GM12878 (cell line): Measurements from ENCODE around the gene GRIK4. TPM values are rescaled to one million over a fixed set of nuclear protein-coding genes. Genes with fewer than 3 reads are reported as not detected.

ENCODE experiments used
- ATAC-seq: fragments of 200-7000 bp; cut with Tn5 transposase; 3 replicates; pipeline ENCODE4 v1.9.1; 2020; ENCODE audit warnings: mild to moderate bottlenecking, moderate library complexity
- BruUV-seq: library from RNA; stranded (reverse); fragments of 400-500 nt; replicated peaks from 2 replicates; lab custom pipeline; 2021; lab: Mats Ljungman, UMichigan
- CTCF ChIA-PET: fragments of 300-600 bp; sonication (Branson Sonifier 250); formaldehyde crosslinking; extraction: SDS; loops from one replicate; lab custom pipeline; 2021; ENCODE audit warnings: inconsistent platforms; lab: Yijun Ruan, JAX
- POLR2A ChIA-PET: fragments of 350-600 bp; formaldehyde crosslinking; extraction: SDS; loops from one replicate; lab custom pipeline; 2021; ENCODE audit warnings: inconsistent platforms; lab: Charles Lee
- RAD21 ChIA-PET: fragments of 300-600 bp; sonication (Branson Sonifier 250); formaldehyde crosslinking; loops from one replicate; lab custom pipeline; 2023; ENCODE audit warnings: antibody characterized with exemption; ENCODE audit not compliant: unreplicated experiment; lab: Charles Lee
- SMC1A ChIA-PET: fragments of 300-600 bp; sonication (Branson Sonifier 250); formaldehyde crosslinking; loops from one replicate; lab custom pipeline; 2023; ENCODE audit not compliant: unreplicated experiment, uncharacterized antibody; lab: Charles Lee
- DNase-seq: peaks from one replicate; pipeline ENCODE4 v3.0.0-alpha.2; 2011; ENCODE audit warnings: low read depth, low spot score
- FAIRE-seq: peaks from 3 replicates; lab custom pipeline; 2011; peaks lifted over from hg19 to GRCh38; lab: Jason Lieb, UNC
- H2AFZ ChIP-seq: 2 replicates; pipeline ENCODE4 v1.6.0; 2011; ENCODE audit warnings: low read depth, low read length, control low read depth; ENCODE audit not compliant: control insufficient read depth
- H3K27ac ChIP-seq: 2 replicates; pipeline ENCODE4 v1.5.1; 2011; ENCODE audit warnings: control low read depth; ENCODE audit not compliant: control insufficient read depth, insufficient read depth
- H3K27me3 ChIP-seq, 2 experiments: replicated peaks in 1 of 2; 2 replicates each; pipeline versions ENCODE4 v1.6.0 to v1.6.1; 2011; ENCODE audit warnings: low read length in 1 of 2; ENCODE audit not compliant: control insufficient read depth in 2 of 2, insufficient read depth in 2 of 2
- H3K36me3 ChIP-seq, 2 experiments: 2 replicates each; pipeline ENCODE4 v1.5.1; 2011; ENCODE audit warnings: low read length in 1 of 2; ENCODE audit not compliant: control insufficient read depth in 2 of 2, insufficient read depth in 2 of 2
- H3K4me1 ChIP-seq: 2 replicates; pipeline ENCODE4 v1.6.1; 2011; ENCODE audit warnings: mild to moderate bottlenecking, low read length, moderate library complexity, mixed read lengths; ENCODE audit not compliant: control insufficient read depth, insufficient read depth
- H3K4me2 ChIP-seq: 2 replicates; pipeline ENCODE4 v1.6.0; 2011; ENCODE audit warnings: control low read depth; ENCODE audit not compliant: control insufficient read depth, insufficient read depth
- H3K4me3 ChIP-seq: fragments of 200-600 bp; sonication (generic); 2 replicates; pipeline ENCODE4 v1.5.1; 2016
- H3K79me2 ChIP-seq: 2 replicates; pipeline ENCODE4 v1.6.0; 2011; ENCODE audit warnings: low read length; ENCODE audit not compliant: control insufficient read depth, insufficient read depth
- H3K9ac ChIP-seq: 2 replicates; pipeline ENCODE4 v1.8.0; 2011; ENCODE audit warnings: low read length, control low read depth, mixed read lengths; ENCODE audit not compliant: control insufficient read depth, insufficient read depth
- H3K9me3 ChIP-seq: replicated peaks from 3 replicates; pipeline ENCODE4 v1.5.1; 2011; ENCODE audit warnings: mild to moderate bottlenecking, low read length; ENCODE audit not compliant: control insufficient read depth, insufficient read depth
- H4K20me1 ChIP-seq: 2 replicates; pipeline ENCODE4 v1.6.0; 2011; ENCODE audit not compliant: control insufficient read depth, insufficient read depth
- BCLAF1 ChIP-seq: fragments of 450-650 bp; IDR thresholded peaks from 2 replicates; pipeline ENCODE4 v1.6.1; 2017; ENCODE audit warnings: antibody characterized with exemption, mild to moderate bottlenecking, moderate library complexity
- BMI1 ChIP-seq: fragments of 450-650 bp; IDR thresholded peaks from 2 replicates; pipeline ENCODE4 v1.6.1; 2016; ENCODE audit warnings: mild to moderate bottlenecking, moderate library complexity, borderline replicate concordance
- CEBPZ ChIP-seq: fragments of 150-350 bp; IDR thresholded peaks from 2 replicates; pipeline ENCODE4 v1.6.1; 2016; ENCODE audit warnings: low read depth, low read length
- FOS ChIP-seq: IDR thresholded peaks from 3 replicates; pipeline ENCODE4 v1.6.1; 2011; ENCODE audit warnings: borderline replicate concordance; ENCODE audit not compliant: insufficient read length; ENCODE audit errors: extremely low read depth
- HCFC1 ChIP-seq: fragments of 150-350 bp; IDR thresholded peaks from 2 replicates; pipeline ENCODE4 v1.6.1; 2014; ENCODE audit warnings: low read length
- HSF1 ChIP-seq: fragments of 150-350 bp; IDR thresholded peaks from 2 replicates; pipeline ENCODE4 v1.6.1; 2014; ENCODE audit warnings: mild to moderate bottlenecking, low read depth, low read length
- KDM1A ChIP-seq: fragments of 200-600 bp; sonication (generic); IDR thresholded peaks from 2 replicates; pipeline ENCODE4 v1.6.1; 2016; ENCODE audit warnings: borderline replicate concordance
- MTA2 ChIP-seq: fragments of 450-650 bp; IDR thresholded peaks from 2 replicates; pipeline ENCODE4 v1.6.1; 2016; ENCODE audit warnings: low read depth, mild to moderate bottlenecking, moderate library complexity
- NR2C1 ChIP-seq: fragments of 450-650 bp; IDR thresholded peaks from 2 replicates; pipeline ENCODE4 v1.6.1; 2017; ENCODE audit warnings: antibody characterized with exemption, mild to moderate bottlenecking, moderate library complexity
- PBX3 ChIP-seq: IDR thresholded peaks from 2 replicates; pipeline ENCODE4 v1.6.1; 2011; ENCODE audit warnings: mild to moderate bottlenecking, low read depth, low read length, moderate library complexity; ENCODE audit not compliant: insufficient replicate concordance
- PKNOX1 ChIP-seq: fragments of 450-650 bp; IDR thresholded peaks from 2 replicates; pipeline ENCODE4 v1.6.1; 2016; ENCODE audit warnings: mild to moderate bottlenecking
- POLR2A ChIP-seq: IDR thresholded peaks from 2 replicates; pipeline ENCODE4 v1.6.1; 2011; ENCODE audit warnings: low read depth, mild to moderate bottlenecking, low read length
- RELA ChIP-seq: fragments of 450-650 bp; IDR thresholded peaks from 2 replicates; pipeline ENCODE4 v1.8.0; 2014; ENCODE audit warnings: borderline replicate concordance; ENCODE audit not compliant: partially characterized antibody
- TBL1XR1 ChIP-seq: IDR thresholded peaks from 2 replicates; pipeline ENCODE4 v1.6.1; 2012; ENCODE audit warnings: low read depth, low read length, improper control_type of control experiment
- WRNIP1 ChIP-seq: IDR thresholded peaks from 2 replicates; pipeline ENCODE4 v1.6.1; 2011; ENCODE audit warnings: low read depth, low read length, improper control_type of control experiment, borderline replicate concordance
- WGBS: methylation state at CpG from one replicate; pipeline ENCODE4 v1.1.6; 2016; ENCODE audit warnings: low lambda C conversion rate; ENCODE audit not compliant: insufficient replicate concordance, insufficient coverage; ENCODE audit errors: missing lambda C conversion rate; 5-methylcytosine and 5-hydroxymethylcytosine counted together
- in situ Hi-C: fragments of 300-500 bp; cut with MboI; formaldehyde crosslinking; loops from 9 replicates; pipeline ENCODE4 v1.14.3; 2018; ENCODE audit warnings: mixed read lengths
- intact Hi-C: fragments of 100-400 bp; cut with micrococcal nuclease; formaldehyde crosslinking; loops from one replicate; pipeline ENCODE4 v1.14.2; 2022; ENCODE audit not compliant: unreplicated experiment
- polyA plus RNA-seq, 11 experiments: library from polyadenylated mRNA; depleted of rRNA in 4 of 11; unstranded in 6 of 11; stranded (reverse) in 5 of 11; fragments of >200 nt; fragmentation: Nextera tagmentation in 4 of 11; fragmentation: Illumina TruSeq in 1 of 11; extraction: Ambion mirVana in 4 of 11; extraction: Trizol in 1 of 11; gene quantifications; 1 replicate in 1 of 11; 2 replicates in 10 of 11; pipeline versions ENCODE4 v1.2.1 to v1.2.3, GENCODE V29; 2011 to 2016; ENCODE audit warnings: inconsistent platforms in 2 of 11, missing spikeins in 2 of 11, low read depth in 1 of 11
- total RNA-seq, 4 experiments: library from RNA; depleted of rRNA in 3 of 4; stranded (reverse); fragments of >200 nt in 3 of 4; fragmentation: Illumina TruSeq in 1 of 4; extraction: Trizol in 1 of 4; gene quantifications; 2 replicates each; pipeline versions ENCODE4 v1.2.1 to v1.2.3, GENCODE V29; 2013 to 2021

The GRIK4 gene
- total and polyA plus RNA-seq, 10 of the 15 experiments (the other 5 are each of a cell fraction or from before 2014, with no cell fraction given) = 0.33 to 3.6 (median 0.72) TPM

- RAD21 ChIA-PET = interaction anchor here (0.7 to 2.5 kb wide), 5 partner anchors 8 to 120 kb away, joined by 3 to 14 read pairs (median 3); no protein-coding TSS in a partner anchor
- Histone ChIP-seq H3K9ac (no peak overlapping the region), H3K4me1 (peaks cover 18% of the 10 kb centered on the region), H3K4me2 (no peak overlapping the region), H3K4me3 (no peak overlapping the region), H3K27ac (no peak overlapping the region), H3K9me3 (no peaks in the 10 kb centered on the region), H3K27me3 (no peaks in the 10 kb centered on the region), H2AFZ (no peak overlapping the region), H4K20me1 (no peaks in the 10 kb centered on the region), H3K36me3 (no peaks in the 10 kb centered on the region), H3K79me2 (no peaks in the 10 kb centered on the region)
- SMC1A ChIA-PET = interaction anchor here (0.6 to 1.9 kb wide), 5 partner anchors 11 to 119 kb away, joined by 3 to 11 read pairs (median 4); no protein-coding TSS in a partner anchor
- BruUV-seq = no TSS peak
- ATAC-seq (no peak), DNase-seq (no peak), FAIRE-seq (no peak)
- CTCF ChIA-PET = interaction anchor here (0.5 to 4.7 kb wide), 4 partner anchors 11 to 1269 kb away, joined by 3 to 38 read pairs (median 12); no protein-coding TSS in a partner anchor
- POLR2A ChIA-PET = interaction anchor here (1.9 kb wide), 1 partner anchor 13 kb away, joined by 5 read pairs; no protein-coding TSS in a partner anchor
- intact Hi-C loops (no loop called here), in situ Hi-C loops (no loop called here)
- 73% methylated on average over 5 of the region's 5 CpGs for WGBS
- TF ChIP-seq NR2C1 (no peak), KDM1A (no peak), BMI1 (no peak), BCLAF1 (no peak), WRNIP1 (no peak), PBX3 (no peak), HCFC1 (no peak), CEBPZ (no peak), MTA2 (no peak), PKNOX1 (no peak), RELA (no peak), POLR2A (no peak), HSF1 (no peak), TBL1XR1 (no peak), FOS (no peak)
Measured at GRCh38 chr11:120566176-120566575, 54.6 kb downstream of the GRIK4 start.
